Measurements from ENCODE around the gene APOA1.

APOA1 gene

DNA sequence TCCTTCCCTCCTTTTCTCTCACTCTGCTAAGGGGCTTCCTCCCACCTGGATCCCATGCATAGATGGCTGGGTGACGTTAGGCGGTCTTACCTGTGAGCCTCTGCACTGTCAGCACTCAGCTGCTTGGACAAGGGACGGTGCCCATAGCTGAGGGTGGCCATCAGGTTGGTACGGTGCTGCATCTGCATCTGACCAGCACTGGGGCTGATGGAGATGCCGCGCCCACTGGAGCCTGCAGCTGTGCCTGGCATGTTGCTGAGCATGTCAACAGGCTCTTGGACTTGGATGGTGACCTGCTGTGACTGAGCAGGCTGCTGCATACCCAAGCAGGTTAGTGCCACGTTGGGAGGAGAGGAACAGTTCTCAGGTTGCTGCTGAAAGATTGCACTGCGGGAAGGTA, 21.8 kb upstream of the APOA1 start:
- no peak for DNase-seq (ENCODE audit: low read depth in 2 of 2, low spot score in 1 of 2)

DNA sequence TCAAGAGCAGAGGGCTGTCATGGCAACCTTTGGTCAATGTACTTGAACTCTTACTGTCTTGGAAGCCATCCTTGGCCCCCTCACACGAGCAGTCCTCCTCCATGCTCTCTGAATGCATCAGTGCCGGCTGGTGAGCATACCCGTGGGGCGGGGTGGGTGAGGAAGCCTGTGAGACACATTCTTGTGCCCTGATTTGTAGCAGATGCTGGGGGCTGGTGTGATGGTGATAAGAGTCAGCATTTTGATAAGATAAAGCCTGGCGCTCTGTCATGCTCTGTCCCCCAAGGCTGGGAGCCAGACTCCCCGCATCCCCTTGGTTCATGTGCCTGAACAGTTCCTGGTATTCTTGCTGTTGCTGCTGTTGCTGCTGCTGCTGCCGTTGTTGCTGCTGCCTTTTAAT, 20.5 kb upstream of the APOA1 start:
- no peak for DNase-seq (ENCODE audit: low read depth in 2 of 2, low spot score in 1 of 2)

DNA sequence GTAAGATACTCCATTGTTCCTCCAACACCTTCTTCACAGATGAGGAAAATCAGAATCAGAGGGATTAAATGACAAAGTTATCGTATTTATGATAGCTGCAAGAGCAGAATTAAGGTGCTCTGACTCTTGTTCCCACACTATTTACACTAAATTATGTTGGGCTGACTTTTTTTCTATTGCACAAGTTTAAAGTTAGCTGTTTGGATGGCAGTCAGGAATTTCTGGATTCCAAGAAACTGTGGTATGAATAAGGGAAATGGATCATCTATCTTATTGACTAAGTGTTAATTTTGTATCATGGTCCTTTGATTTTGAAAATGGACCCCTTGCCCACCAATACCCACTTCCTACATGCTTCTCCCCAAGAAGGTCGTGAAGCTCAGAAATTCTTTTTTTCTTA, 19.9 kb upstream of the APOA1 start:
- DNase-seq (ENCODE audit: low read depth in 2 of 2, low spot score in 1 of 2), result no peak

DNA sequence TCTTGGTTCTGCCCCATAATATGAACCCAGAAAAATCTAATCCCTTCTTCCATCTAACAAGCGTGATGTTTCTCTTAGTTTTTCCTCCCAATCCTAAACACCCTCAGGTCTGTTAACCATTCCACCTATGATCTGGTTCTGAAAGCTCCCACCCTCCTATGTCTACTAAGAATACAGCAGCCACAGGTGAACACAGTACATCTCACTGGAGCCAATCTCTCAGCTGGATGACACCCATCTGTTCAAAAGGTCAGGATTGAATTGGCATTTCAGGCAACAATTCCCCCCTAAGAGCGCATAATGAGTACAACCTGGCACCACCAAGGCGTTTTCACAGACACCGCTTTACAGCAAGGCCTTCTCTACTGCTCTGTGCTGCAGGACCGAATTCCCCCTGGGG, 19.0 kb upstream of the APOA1 start:
- no peak for DNase-seq (ENCODE audit: low read depth in 2 of 2, low spot score in 1 of 2)

GRCh38 chr11:116855413-116855812, 18.0 kb upstream of the APOA1 start:
- DNase-seq (ENCODE audit: low read depth in 2 of 2, low spot score in 1 of 2), result no peak

DNA sequence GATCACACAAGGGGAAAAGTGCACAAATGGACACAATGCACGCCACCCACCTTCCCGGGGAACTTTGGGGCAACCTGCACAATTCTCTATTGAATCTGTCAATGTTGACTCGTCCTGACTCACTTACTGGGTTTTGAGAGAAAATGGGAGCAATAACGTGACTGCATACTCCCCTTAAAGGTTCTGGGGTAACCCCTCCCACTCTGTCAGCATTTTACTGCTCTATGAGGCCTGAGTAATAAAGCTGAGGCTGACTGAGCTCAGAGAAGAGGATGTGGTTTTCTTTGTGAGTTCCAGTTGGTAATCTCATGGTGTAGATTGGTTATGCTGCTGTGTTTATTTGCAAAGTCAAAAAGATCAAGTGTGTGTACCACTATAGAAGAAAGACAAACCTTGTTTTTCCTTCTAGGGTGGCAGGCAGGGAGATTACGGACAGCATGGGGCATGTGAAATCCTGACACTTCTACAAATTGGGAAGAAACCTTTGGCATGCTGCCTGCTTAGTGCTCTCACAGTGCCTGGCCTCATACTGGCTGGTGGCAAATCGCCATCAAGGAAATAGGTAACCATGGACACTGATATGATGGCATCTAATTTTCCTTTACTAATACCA, 16.1 kb upstream of the APOA1 start:
- peak in 1 of 2 donors; percentile 27 for DNase-seq (ENCODE audit: low read depth in 2 of 2, low spot score in 1 of 2)

- DNase-seq (ENCODE audit: low read depth in 2 of 2, low spot score in 1 of 2), result no peak
These were observed 15.0 kb upstream of the APOA1 start for GRCh38 chr11:116852261-116853031.

DNA sequence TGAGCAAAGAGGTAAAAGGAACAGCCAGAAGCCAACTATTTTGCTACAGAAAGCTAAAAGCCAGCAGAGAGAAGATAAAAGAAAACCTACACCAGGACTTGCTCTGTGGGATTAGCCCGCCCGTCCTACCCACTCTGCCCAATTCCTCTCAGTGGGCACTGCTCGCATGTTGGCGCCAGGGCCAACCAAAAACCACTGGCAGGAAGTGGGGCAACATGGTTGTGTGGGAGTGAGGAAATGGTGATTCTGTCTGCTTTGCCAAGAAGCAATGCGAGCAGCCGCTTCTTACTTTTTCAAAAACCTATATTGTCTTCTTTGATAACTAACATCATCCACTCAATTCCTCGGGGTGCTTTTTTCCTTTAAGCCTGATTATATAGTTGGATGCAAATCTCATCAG, 14.2 kb upstream of the APOA1 start:
- peak in 1 of 2 donors; percentile 21 for DNase-seq (ENCODE audit: low read depth in 2 of 2, low spot score in 1 of 2)

DNA sequence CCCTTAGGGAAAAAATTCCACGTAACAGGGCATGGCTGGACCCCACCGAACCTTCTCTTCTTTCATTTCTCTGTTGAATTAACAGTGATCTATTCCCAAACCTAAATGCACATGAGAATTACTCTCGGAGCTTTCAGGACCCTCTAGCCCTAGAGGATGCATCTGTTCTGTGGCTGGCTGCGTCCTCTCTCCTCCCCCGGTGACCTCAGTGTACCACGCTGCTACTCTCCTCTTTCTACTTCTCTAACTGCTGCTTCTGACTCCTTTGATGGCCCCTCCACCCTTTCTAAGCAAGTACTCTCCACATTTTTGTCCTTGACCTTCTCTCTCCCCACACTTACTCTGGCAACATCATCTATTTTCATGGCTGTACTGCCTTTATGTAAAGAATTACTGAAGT, 12.1 kb upstream of the APOA1 start:
- DNase-seq (ENCODE audit: low read depth in 2 of 2, low spot score in 1 of 2), result no peak

GRCh38 chr11:116849060-116849459, 11.6 kb upstream of the APOA1 start:
- no peak for DNase-seq (ENCODE audit: low read depth in 2 of 2, low spot score in 1 of 2)

DNA sequence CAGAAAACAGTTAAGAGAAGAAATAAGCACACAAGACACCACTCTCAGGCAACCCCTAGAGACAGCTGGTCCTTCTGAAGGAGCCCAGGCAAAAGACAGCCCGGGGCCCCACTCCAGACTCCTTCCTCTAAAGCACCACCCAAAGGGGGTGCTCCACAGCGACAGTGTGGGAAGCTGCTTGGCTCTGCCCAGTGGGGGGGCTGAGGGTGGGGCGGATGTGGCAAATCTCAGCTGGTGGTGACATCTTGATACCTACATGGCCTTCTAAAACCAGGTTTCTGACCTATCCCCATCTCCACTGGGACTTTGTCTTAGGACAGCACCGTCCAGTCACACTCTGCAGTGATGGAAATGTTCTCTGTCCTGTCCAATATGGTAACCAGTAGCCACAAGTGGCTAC, 10.2 kb upstream of the APOA1 start:
- no peak for DNase-seq (ENCODE audit: low read depth in 2 of 2, low spot score in 1 of 2)

GRCh38 chr11:116844722-116845121, 7.3 kb upstream of the APOA1 start:
- DNase-seq (ENCODE audit: low read depth in 2 of 2, low spot score in 1 of 2), result no peak

- no peak for DNase-seq (ENCODE audit: low read depth in 2 of 2, low spot score in 1 of 2)
These were observed 6.2 kb upstream of the APOA1 start for GRCh38 chr11:116843661-116844060.

DNA sequence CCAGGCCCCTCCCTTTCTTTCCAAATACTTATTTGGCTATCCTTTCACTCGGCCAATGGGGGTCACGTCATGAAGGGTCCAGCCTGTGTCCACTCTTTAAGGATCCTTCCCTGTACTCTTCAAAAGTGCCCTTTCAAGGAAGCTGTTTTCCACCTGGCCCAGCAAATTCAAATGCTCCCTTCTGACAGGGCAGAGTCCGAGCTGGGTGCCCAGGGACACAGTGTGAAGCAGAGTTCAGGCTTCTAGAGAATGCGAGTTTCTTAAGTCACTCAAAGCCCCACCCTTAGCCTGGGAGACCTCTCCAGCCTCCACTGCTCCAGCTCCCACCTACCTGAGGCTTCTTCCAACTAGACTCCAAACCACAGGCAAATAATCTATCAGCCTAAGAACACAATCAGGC, 5.5 kb upstream of the APOA1 start:
- no peak for DNase-seq (ENCODE audit: low read depth in 2 of 2, low spot score in 1 of 2)

- DNase-seq (ENCODE audit: low read depth in 2 of 2, low spot score in 1 of 2), result no peak
These were observed 4.7 kb upstream of the APOA1 start for GRCh38 chr11:116842117-116842516.

DNA sequence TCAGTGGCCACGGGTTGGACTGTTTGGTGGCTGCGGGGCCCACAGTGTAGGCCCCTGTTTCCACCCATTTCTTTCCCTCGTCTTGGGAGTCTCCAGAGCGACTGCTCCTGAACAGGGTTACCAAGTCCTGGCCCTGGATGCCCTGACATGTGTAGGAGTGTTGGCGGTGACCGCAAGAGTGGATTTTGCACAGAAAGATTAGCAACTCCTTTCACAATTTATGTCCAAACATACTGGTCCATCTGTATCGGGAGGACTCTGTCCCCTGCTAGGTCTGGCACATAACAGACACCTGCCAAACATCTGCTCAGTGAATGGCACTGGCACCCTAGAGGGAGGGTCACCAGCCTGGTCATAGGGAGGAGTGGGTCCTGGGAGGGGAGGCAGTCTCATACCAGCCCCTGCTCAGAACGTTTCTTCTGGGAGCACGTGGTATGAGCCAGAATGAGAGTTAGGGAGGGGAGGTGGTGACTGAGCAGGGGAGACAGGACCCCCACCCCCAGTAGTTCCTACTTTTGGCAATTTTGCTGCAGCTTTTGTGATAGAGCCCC, 3.4 kb upstream of the APOA1 start:
- no peak for DNase-seq (ENCODE audit: low read depth in 2 of 2, low spot score in 1 of 2)

DNA sequence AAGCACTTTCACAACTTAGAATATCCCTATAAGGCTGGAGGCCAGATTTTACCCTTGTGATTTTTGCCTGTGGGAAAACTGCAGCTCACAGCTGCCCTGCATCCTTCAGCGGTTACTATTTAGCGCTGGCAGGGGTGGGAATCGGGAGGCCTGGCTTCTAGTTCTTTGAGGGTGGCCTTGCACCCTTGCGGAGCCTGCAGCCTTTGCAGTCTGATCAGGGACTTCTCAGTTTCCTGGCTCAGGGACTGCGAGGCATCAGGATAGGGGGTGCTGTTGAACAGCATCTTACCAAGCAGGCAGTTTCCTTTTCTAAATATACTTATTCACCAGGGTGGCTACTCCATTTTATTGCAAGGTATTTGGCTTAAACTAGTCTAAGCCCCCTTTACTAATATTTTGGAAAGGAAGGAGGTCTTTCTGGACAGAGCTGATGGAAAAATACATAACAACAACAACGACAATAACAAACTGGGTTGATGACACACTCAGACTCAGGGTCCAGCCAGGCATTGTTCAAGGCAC, 2.9 kb upstream of the APOA1 start:
- no peak for DNase-seq (ENCODE audit: low read depth in 2 of 2, low spot score in 1 of 2)

GRCh38 chr11:116838321-116839084, 1.1 kb upstream of the APOA1 start:
- no peak for DNase-seq (ENCODE audit: low read depth in 2 of 2, low spot score in 1 of 2)

GRCh38 chr11:116836632-116836991, 810 bp downstream of the APOA1 start:
- no peak for DNase-seq (ENCODE audit: low read depth in 2 of 2, low spot score in 1 of 2)

DNA sequence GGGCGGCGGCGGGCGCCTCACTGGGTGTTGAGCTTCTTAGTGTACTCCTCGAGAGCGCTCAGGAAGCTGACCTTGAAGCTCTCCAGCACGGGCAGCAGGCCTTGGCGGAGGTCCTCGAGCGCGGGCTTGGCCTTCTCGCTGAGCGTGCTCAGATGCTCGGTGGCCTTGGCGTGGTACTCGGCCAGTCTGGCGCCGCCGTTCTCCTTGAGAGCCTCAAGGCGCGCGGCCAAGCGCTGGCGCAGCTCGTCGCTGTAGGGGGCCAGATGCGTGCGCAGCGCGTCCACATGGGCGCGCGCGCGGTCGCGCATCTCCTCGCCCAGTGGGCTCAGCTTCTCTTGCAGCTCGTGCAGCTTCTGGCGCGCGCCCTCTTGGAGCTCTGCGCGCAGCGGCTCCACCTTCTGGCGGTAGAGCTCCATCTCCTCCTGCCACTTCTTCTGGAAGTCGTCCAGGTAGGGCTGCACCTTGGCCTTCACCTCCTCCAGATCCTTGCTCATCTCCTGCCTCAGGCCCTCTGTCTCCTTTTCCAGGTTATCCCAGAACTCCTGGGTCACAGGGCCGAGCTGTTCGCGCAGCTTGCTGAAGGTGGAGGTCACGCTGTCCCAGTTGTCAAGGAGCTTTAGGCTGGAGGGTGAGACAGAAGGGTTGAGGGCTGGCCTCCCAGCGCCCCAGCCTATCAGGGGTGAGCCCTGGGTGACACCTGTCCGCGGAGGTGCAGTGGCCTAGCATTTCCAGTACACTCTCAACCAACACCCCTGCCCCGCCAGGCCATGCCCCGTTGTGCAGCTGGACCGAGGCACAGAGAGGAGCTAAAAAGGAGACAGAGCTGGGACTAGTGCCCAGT, 1.4 kb downstream of the APOA1 start:
- DNase-seq (ENCODE audit: low read depth in 2 of 2, low spot score in 1 of 2), result peak; percentile 49 to 59
